Activated CD8-positive, alpha-beta T cell treated with anti-CD3 and anti-CD28 coated beads for 36 hours (primary cell): ENCODE measurements around the gene HERC6. TPM values are rescaled to one million over a fixed set of nuclear protein-coding genes. Genes with fewer than 3 reads are reported as not detected.

ENCODE experiments used
- ATAC-seq: fragments of 200-7000 bp; cut with Tn5 transposase; one replicate; pipeline ENCODE4 v1.10.0; 2021; ENCODE audit warnings: mild to moderate bottlenecking, moderate library complexity
- CTCF ChIA-PET: fragments of 350-600 bp; sonication (Branson Sonifier 250); formaldehyde crosslinking; loops from one replicate; lab custom pipeline; 2021; ENCODE audit warnings: antibody characterized with exemption; lab: Charles Lee
- POLR2A ChIA-PET: fragments of 350-600 bp; sonication (Branson Sonifier 250); formaldehyde crosslinking; loops from one replicate; lab custom pipeline; 2021; ENCODE audit warnings: antibody characterized with exemption; lab: Charles Lee
- DNase-seq: peaks from one replicate; pipeline ENCODE4 v3.0.0-alpha.2; 2020
- H3K27ac Mint-ChIP-seq: one replicate; pipeline ENCODE4 v1.8.0; 2021; ENCODE audit warnings: mild to moderate bottlenecking, mixed read lengths
- H3K27me3 Mint-ChIP-seq: one replicate; pipeline ENCODE4 v1.8.0; 2021; ENCODE audit warnings: mixed read lengths
- H3K36me3 Mint-ChIP-seq: one replicate; pipeline ENCODE4 v1.8.0; 2021; ENCODE audit warnings: low read depth, mixed read lengths
- H3K4me1 Mint-ChIP-seq: one replicate; pipeline ENCODE4 v1.8.0; 2021; ENCODE audit warnings: low read depth, mixed read lengths
- H3K4me3 Mint-ChIP-seq: one replicate; pipeline ENCODE4 v1.8.0; 2021; ENCODE audit warnings: mild to moderate bottlenecking, moderate library complexity, mixed read lengths
- H3K9me3 Mint-ChIP-seq: one replicate; pipeline ENCODE4 v1.8.0; 2021; ENCODE audit warnings: mixed read lengths
- intact Hi-C: fragments of 100-400 bp; cut with micrococcal nuclease; formaldehyde crosslinking; loops from one replicate; pipeline ENCODE4 v1.10.0; 2022
- total RNA-seq, 2 experiments: library from RNA; stranded (reverse); gene quantifications; one replicate each; pipeline ENCODE4 v1.2.3, GENCODE V29; 2021
- TF ChIP-seq, protein P1 (sequence below): fragments of 200-600 bp; IDR thresholded peaks from one replicate; pipeline ENCODE4 v1.8.0; 2022; ENCODE audit warnings: antibody characterized with exemption, mild to moderate bottlenecking

Gene HERC6
- total RNA-seq, 2 experiments from 2014 or later: 3.0 to 4.0 TPM

DNA sequence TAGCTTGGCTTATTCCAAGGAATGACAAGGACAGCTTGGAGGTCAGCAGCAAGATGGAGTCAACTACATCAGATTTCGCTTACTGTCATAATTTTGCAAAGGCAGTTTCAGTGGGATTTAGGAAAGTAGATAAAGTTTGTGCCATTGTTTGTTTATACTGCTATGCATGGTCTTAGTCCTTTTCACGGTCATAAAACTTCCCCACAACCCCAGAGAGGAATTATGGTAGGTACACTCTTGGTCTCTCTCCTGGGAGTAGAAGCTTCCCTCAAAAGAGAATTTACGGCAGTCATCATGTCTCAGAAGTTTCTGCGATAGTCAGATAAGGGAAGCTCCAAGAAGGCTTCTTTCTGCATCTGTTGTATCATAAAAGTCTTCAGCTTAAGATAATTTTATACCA lies 27.9 kb upstream of the HERC6 start:
- Mint-ChIP-seq H3K36me3 (no peaks in the 10 kb centered on the region), H3K4me1 (no peaks in the 10 kb centered on the region), H3K4me3 (no peak overlapping the region), H3K27me3 (no peaks in the 10 kb centered on the region), H3K9me3 (peaks cover 8% of the 10 kb centered on the region), H3K27ac (no peak overlapping the region)
- ATAC-seq: no peak
- intact Hi-C loops: no loop called here
- CTCF ChIA-PET: interaction anchor here (0.9 kb wide), 1 partner anchor 28 kb away, joined by 3 read pairs; the partner anchor contains the start of gene HERC6
- TF ChIP-seq, protein P1, sequence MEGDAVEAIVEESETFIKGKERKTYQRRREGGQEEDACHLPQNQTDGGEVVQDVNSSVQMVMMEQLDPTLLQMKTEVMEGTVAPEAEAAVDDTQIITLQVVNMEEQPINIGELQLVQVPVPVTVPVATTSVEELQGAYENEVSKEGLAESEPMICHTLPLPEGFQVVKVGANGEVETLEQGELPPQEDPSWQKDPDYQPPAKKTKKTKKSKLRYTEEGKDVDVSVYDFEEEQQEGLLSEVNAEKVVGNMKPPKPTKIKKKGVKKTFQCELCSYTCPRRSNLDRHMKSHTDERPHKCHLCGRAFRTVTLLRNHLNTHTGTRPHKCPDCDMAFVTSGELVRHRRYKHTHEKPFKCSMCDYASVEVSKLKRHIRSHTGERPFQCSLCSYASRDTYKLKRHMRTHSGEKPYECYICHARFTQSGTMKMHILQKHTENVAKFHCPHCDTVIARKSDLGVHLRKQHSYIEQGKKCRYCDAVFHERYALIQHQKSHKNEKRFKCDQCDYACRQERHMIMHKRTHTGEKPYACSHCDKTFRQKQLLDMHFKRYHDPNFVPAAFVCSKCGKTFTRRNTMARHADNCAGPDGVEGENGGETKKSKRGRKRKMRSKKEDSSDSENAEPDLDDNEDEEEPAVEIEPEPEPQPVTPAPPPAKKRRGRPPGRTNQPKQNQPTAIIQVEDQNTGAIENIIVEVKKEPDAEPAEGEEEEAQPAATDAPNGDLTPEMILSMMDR: no peak
- POLR2A ChIA-PET: no interaction called here
- DNase-seq: no peak

DNA sequence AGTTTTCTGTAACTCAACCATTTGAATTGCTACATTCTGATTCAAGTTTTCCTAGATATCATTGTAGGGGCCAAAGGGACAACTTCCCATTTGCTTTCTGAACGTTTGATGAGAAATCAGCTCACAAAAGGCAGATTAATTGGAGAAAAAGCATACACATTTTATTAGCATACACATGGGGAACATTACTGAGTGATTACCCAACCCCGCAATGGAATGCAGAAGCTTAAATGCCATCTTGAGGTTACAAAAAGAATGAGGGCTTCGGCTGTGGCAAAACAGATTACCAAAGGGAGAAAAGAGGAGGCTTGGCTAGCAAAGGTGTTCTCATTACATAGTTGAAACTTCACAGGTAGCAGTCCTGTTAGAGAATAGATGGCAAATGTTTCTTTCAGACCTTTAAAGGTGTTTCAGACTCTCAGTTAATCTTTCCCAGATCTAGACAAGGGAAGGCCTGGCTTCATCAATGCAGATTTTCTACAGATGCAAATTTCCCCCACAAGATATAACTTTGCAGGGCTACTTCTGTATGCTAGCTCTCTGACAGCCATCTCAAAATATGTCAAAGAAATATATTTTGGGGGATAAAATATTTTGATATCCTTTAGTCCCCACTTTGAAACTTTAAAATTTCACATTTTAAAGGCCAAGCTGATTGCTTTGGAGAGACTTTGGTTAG lies 26.5 kb upstream of the HERC6 start:
- Mint-ChIP-seq H3K36me3 (no peaks in the 10 kb centered on the region), H3K4me3 (no peak overlapping the region), H3K4me1 (no peaks in the 10 kb centered on the region), H3K9me3 (peaks cover 8% of the 10 kb centered on the region), H3K27me3 (no peaks in the 10 kb centered on the region), H3K27ac (no peak overlapping the region)
- POLR2A ChIA-PET: no interaction called here
- intact Hi-C loops: no loop called here
- TF ChIP-seq, protein P1: no peak
- ATAC-seq (no peak), DNase-seq (no peak)
- CTCF ChIA-PET: interaction anchor here (1.1 kb wide), 2 partner anchors 140 to 163 kb away, joined by 4 read pairs; no protein-coding TSS in a partner anchor

GRCh38 chr4:88353324-88353723 lies 25.3 kb upstream of the HERC6 start:
- no peak overlapping the region for H3K4me3 Mint-ChIP-seq

GRCh38 chr4:88356771-88357170 lies 21.9 kb upstream of the HERC6 start:
- Mint-ChIP-seq H3K27ac (no peak overlapping the region), H3K36me3 (no peaks in the 10 kb centered on the region), H3K9me3 (peaks cover 6% of the 10 kb centered on the region), H3K4me3 (no peak overlapping the region), H3K27me3 (no peaks in the 10 kb centered on the region), H3K4me1 (no peaks in the 10 kb centered on the region)
- CTCF ChIA-PET: interaction anchor here (1.0 kb wide), 1 partner anchor 145 kb away, joined by 3 read pairs; no protein-coding TSS in a partner anchor
- intact Hi-C loops: no loop called here
- POLR2A ChIA-PET: interaction anchor here (0.6 kb wide), 1 partner anchor 419 kb away, joined by 3 read pairs; no protein-coding TSS in a partner anchor
- TF ChIP-seq, protein P1: no peak
- no peak for DNase-seq
- no peak for ATAC-seq

More at GRCh38 chr4:88353324-88353723, 25.3 kb upstream of the HERC6 start:
- TF ChIP-seq, protein P1: no peak
- intact Hi-C loops: no loop called here
- POLR2A ChIA-PET: no interaction called here
- no peaks in the 10 kb centered on the region for H3K4me1 Mint-ChIP-seq
- no peaks in the 10 kb centered on the region for H3K27me3 Mint-ChIP-seq
- DNase-seq: no peak
- no peaks in the 10 kb centered on the region for H3K36me3 Mint-ChIP-seq
- CTCF ChIA-PET: no interaction called here
- no peak for ATAC-seq
- peaks cover 8% of the 10 kb centered on the region for H3K9me3 Mint-ChIP-seq
- H3K27ac Mint-ChIP-seq: no peak overlapping the region

DNA sequence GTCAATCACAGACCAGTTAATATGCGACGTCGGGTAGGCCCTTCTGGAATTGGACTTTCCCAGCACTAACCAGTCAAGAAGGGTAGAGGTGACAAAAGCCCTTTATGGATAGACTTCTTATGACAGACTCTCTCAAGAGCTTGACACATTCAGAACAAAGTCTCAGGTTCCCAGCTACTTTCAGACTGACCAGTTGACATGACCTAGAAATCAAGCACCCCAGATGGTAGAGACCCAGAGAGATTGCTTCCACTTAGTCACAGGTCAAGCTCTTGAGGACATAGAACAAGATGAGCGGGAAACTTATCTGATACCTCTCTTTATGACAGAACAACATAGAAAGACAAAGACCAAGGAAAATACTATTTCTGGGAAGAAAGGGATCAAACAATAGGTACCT lies 21.4 kb upstream of the HERC6 start:
- DNase-seq (no peak), ATAC-seq (no peak)
- intact Hi-C loops: no loop called here
- Mint-ChIP-seq H3K27ac (no peak overlapping the region), H3K36me3 (no peaks in the 10 kb centered on the region), H3K4me1 (no peaks in the 10 kb centered on the region), H3K9me3 (peaks cover 4% of the 10 kb centered on the region), H3K4me3 (no peak overlapping the region), H3K27me3 (no peaks in the 10 kb centered on the region)
- TF ChIP-seq, protein P1: no peak
- ChIA-PET CTCF (no interaction called here), POLR2A (no interaction called here)
